Measurements from ENCODE around the gene CEP70.

The CEP70 gene

DNA sequence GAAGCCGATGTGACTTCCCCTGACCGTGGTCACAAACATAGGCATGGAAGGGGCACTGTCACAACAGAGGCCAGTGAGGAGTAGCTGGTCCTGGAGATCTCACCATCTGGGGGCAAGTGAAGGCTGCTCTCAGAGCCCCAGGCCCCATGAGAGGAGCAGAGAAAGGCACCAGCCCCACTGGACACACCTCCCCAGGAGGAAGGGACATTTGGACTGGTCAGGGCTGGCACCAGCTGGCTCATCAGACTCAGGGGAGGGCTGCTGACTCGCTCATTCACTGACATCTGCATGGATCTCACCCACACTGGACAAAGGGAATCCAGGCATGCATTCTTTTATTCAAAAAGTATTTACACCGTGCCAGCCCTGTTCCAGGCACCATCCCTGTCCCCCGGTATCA lies 132.8 kb downstream of the CEP70 start:
- H3K9me3 ChIP-seq (ENCODE audit: low read length): no peaks in the 10 kb centered on the region
- H3K27me3 ChIP-seq (ENCODE audit: insufficient read depth, low read length): no peaks in the 10 kb centered on the region
- no peaks in the 10 kb centered on the region for H3K79me2 ChIP-seq (ENCODE audit: insufficient read depth, low read length)
- H3K9me2 ChIP-seq (ENCODE audit: low read depth, low read length): no peaks in the 10 kb centered on the region
- H3K9ac ChIP-seq (ENCODE audit: low read length): no peak overlapping the region
- no peak overlapping the region for H2AFZ ChIP-seq (ENCODE audit: low read length)
- no peak overlapping the region for H3K4me3 ChIP-seq (ENCODE audit: low read depth, low read length, poor library complexity, severe bottlenecking)
- H3F3A ChIP-seq (ENCODE audit: insufficient read depth, low read length): no peaks in the 10 kb centered on the region
- no peak overlapping the region for H3K27ac ChIP-seq (ENCODE audit: low read depth, low read length, poor library complexity, severe bottlenecking)
- no peaks in the 10 kb centered on the region for H3K36me3 ChIP-seq (ENCODE audit: insufficient read depth, low read length)
- no peaks in the 10 kb centered on the region for H4K20me1 ChIP-seq (ENCODE audit: insufficient read depth, low read length)
- TF ChIP-seq CTCF (IDR thresholded peaks at IDR 0.05; ENCODE audit: low read length): no peak
- no peak for TF ChIP-seq EZH2 (IDR thresholded peaks at IDR 0.05; ENCODE audit: borderline replicate concordance, low read length)
- no peak overlapping the region for H3K4me2 ChIP-seq (ENCODE audit: low read length)
- H3K4me1 ChIP-seq (ENCODE audit: insufficient read depth, low read length, severe bottlenecking): no peaks in the 10 kb centered on the region

DNA sequence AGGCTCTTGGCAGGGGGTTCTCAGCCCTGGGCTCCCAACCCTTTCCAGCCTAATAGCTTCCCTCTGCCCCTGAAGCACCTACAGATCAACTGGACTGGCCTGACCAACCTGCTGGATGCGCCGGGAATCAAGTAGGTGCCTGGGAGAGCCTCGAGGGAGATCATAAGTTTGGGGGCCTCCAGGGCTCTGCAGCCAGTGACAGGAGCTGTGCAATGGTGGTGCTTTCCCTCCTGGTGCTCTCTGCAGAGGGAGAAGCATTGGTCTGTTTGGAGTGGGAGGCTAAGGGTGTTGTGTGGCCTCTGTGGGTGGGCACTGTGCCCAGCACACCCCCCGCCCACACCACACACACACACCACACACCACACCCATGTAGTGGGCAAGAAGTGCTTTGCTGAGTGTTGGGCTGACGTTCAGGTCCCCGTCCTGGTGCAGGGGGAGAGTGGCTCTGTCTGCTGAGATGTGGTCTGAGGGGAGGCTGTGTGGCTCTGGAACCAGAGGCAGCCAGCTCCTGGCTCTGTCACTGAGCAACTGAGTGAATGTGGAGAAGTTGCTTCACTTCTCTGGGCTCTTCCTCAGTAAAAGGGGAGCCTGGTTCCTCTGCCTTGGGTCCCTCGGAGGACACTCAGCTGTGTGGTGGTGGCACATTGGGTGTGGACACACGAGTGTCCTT lies 133.4 kb downstream of the CEP70 start:
- no peaks in the 10 kb centered on the region for H3K9me2 ChIP-seq (ENCODE audit: low read depth, low read length)
- no peaks in the 10 kb centered on the region for H3K36me3 ChIP-seq (ENCODE audit: insufficient read depth, low read length)
- no peak overlapping the region for H3K9ac ChIP-seq (ENCODE audit: low read length)
- TF ChIP-seq CTCF (IDR thresholded peaks at IDR 0.05; ENCODE audit: low read length) (no peak), EZH2 (IDR thresholded peaks at IDR 0.05; ENCODE audit: borderline replicate concordance, low read length) (no peak)
- no peaks in the 10 kb centered on the region for H3K79me2 ChIP-seq (ENCODE audit: insufficient read depth, low read length)
- H3K27ac ChIP-seq (ENCODE audit: low read depth, low read length, poor library complexity, severe bottlenecking): no peak overlapping the region
- no peaks in the 10 kb centered on the region for H3K4me1 ChIP-seq (ENCODE audit: insufficient read depth, low read length, severe bottlenecking)
- H3K4me3 ChIP-seq (ENCODE audit: low read depth, low read length, poor library complexity, severe bottlenecking): no peak overlapping the region
- no peaks in the 10 kb centered on the region for H4K20me1 ChIP-seq (ENCODE audit: insufficient read depth, low read length)
- H3F3A ChIP-seq (ENCODE audit: insufficient read depth, low read length): no peaks in the 10 kb centered on the region
- no peak overlapping the region for H2AFZ ChIP-seq (ENCODE audit: low read length)
- no peaks in the 10 kb centered on the region for H3K27me3 ChIP-seq (ENCODE audit: insufficient read depth, low read length)
- H3K9me3 ChIP-seq (ENCODE audit: low read length): no peaks in the 10 kb centered on the region
- no peak overlapping the region for H3K4me2 ChIP-seq (ENCODE audit: low read length)

DNA sequence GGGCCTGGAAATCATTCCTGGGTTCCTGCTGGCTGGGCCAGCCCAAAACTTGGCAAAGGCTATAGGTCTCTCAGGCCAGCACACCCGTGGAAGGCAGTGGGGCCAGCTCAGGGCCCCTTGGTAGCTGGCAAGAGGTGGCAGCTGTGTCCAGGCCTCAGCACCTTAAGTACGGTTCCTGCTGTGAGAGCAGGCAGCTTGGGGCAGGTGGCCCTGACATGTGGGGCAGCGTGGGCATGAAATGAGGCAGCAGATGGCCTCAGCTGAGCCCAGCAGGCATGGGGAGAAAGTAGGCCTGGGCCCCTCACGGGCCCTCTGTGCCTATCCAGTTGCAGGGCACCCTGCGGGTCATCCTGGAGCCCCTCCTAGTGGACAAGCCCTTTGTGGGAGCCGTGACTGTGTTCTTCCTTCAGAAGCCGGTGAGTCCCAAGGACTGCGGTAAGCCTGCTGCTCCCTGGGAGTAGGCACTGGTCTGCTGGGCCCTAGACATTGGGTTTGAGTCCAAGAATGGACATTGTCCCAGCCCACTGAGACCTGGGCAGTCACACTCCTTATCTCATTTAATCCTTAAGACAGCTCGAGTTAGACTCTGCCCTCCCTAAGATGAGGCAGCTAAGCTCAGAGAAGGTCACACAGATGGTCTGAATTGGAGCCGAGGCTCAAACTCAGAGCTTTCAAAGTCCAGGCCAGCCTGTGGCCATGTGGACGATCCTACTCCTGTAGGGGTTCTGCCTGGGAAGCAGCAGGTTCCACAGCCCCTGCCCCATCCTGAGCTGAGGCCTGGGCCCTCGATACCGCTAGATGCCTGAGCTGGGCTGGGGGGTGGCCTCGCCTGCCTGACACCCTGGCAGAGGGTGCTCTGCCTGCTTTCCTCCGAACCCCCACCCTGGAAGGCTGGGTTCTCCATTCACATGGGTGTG lies 134.2 kb downstream of the CEP70 start:
- H3K9ac ChIP-seq (ENCODE audit: low read length): no peak overlapping the region
- no peaks in the 10 kb centered on the region for H3K4me1 ChIP-seq (ENCODE audit: insufficient read depth, low read length, severe bottlenecking)
- TF ChIP-seq CTCF (IDR thresholded peaks at IDR 0.05; ENCODE audit: low read length) (no peak), EZH2 (IDR thresholded peaks at IDR 0.05; ENCODE audit: borderline replicate concordance, low read length) (no peak)
- no peaks in the 10 kb centered on the region for H3K27me3 ChIP-seq (ENCODE audit: insufficient read depth, low read length)
- H3K4me3 ChIP-seq (ENCODE audit: low read depth, low read length, poor library complexity, severe bottlenecking): no peak overlapping the region
- no peak overlapping the region for H2AFZ ChIP-seq (ENCODE audit: low read length)
- no peak overlapping the region for H3K4me2 ChIP-seq (ENCODE audit: low read length)
- H3K36me3 ChIP-seq (ENCODE audit: insufficient read depth, low read length): no peaks in the 10 kb centered on the region
- no peaks in the 10 kb centered on the region for H3F3A ChIP-seq (ENCODE audit: insufficient read depth, low read length)
- no peaks in the 10 kb centered on the region for H3K9me2 ChIP-seq (ENCODE audit: low read depth, low read length)
- H3K9me3 ChIP-seq (ENCODE audit: low read length): no peaks in the 10 kb centered on the region
- no peaks in the 10 kb centered on the region for H4K20me1 ChIP-seq (ENCODE audit: insufficient read depth, low read length)
- H3K79me2 ChIP-seq (ENCODE audit: insufficient read depth, low read length): no peaks in the 10 kb centered on the region
- no peak overlapping the region for H3K27ac ChIP-seq (ENCODE audit: low read depth, low read length, poor library complexity, severe bottlenecking)

Data from OCI-LY1 (cell line).